ENCODE results near the gene TSPAN5.

GRCh38 chr4:98670186-98670585 is 11.8 kb upstream of the TSPAN5 start:
- TF ChIP-seq, protein P1, sequence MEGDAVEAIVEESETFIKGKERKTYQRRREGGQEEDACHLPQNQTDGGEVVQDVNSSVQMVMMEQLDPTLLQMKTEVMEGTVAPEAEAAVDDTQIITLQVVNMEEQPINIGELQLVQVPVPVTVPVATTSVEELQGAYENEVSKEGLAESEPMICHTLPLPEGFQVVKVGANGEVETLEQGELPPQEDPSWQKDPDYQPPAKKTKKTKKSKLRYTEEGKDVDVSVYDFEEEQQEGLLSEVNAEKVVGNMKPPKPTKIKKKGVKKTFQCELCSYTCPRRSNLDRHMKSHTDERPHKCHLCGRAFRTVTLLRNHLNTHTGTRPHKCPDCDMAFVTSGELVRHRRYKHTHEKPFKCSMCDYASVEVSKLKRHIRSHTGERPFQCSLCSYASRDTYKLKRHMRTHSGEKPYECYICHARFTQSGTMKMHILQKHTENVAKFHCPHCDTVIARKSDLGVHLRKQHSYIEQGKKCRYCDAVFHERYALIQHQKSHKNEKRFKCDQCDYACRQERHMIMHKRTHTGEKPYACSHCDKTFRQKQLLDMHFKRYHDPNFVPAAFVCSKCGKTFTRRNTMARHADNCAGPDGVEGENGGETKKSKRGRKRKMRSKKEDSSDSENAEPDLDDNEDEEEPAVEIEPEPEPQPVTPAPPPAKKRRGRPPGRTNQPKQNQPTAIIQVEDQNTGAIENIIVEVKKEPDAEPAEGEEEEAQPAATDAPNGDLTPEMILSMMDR (IDR thresholded peaks at IDR 0.05) = no peak
- TF ChIP-seq POLR2A (IDR thresholded peaks at IDR 0.05) = no peak

Measured in heart left ventricle (tissue), 13 donors.